GM21737 (cell line): ENCODE measurements around the gene EMILIN3.
"Not testable (repeated sequence)": the region's sequence is repeated elsewhere in the genome, so short reads cannot be mapped to it uniquely, and the experiment has no call there.

Experiments used
- ATAC-seq: cut with Tn5 transposase; IDR thresholded peaks from one replicate; pipeline ENCODE4 v1.9.1; 2021; ENCODE audit warnings: mild to moderate bottlenecking, moderate library complexity; ENCODE audit not compliant: unreplicated experiment

The EMILIN3 gene

GRCh38 chr20:41329435-41330342 is 36.9 kb downstream of the EMILIN3 start:
- ATAC-seq: peak; percentile 74

GRCh38 chr20:41327178-41327577 is 39.4 kb downstream of the EMILIN3 start:
- no peak for ATAC-seq

DNA sequence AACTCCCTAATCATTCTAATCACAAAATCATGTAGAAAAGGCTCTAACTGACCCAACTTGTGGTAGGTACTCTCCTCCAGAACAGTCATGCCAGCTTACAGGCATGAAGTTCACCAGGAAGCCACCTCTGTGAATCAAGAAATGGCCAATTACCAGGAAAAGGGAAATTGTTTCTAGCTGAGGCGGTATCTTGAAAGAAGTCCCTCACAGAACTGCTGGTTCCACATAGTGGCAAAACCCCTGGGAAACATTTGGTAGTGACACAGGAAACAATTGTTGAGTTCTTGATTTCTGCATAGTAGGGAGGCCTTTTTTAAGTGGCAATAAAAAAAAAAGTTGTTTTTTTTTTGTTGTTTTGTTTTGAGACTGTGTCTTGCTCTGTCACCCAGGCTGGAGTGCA is 45.6 kb downstream of the EMILIN3 start:
- no peak for ATAC-seq

DNA sequence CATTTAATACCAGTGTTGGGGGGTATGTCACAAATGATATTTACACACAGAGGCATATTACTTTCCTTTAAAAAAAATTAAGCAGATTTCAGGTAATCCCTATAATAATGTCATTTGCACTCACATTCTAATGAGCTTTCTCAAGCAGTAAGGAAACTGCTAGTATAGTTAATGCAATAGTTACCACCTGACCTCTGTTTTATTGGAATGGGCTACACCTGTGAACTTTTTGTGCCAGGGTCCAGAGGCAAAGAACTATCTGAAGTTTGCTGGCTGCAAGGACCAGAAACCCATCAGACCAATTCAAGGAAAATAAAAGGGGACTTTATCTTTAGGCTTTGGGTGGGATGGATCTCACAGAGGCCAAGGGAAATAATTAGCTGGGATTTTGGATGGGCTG is 46.2 kb downstream of the EMILIN3 start:
- ATAC-seq: no peak

DNA sequence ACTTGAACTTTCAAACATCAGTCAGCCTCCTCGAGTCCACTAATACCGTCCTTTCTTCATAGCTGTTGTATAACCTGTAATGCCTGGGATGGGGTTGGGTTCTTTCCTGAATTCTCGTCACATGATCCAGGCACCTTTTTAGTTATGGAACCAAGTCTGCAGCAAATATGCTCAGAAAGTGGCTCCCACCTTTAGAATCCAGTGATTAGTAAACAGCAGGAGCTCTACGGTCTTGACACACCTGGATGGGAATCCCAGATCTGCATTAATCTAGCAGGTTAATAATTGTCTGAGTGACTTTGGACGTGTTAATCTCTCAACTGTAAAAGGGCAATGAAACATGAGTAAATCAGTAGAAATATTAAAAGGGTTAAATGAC is 48.4 kb downstream of the EMILIN3 start:
- ATAC-seq: no peak

- ATAC-seq: peak; percentile 93
Observed at GRCh38 chr20:41317546-41318270, 48.9 kb downstream of the EMILIN3 start, which contains the start of gene ZHX3. Gene ZHX3 (minus strand): TSS chr20:41317731. CDS start chr20:41204916, 112,815 bp downstream.

DNA sequence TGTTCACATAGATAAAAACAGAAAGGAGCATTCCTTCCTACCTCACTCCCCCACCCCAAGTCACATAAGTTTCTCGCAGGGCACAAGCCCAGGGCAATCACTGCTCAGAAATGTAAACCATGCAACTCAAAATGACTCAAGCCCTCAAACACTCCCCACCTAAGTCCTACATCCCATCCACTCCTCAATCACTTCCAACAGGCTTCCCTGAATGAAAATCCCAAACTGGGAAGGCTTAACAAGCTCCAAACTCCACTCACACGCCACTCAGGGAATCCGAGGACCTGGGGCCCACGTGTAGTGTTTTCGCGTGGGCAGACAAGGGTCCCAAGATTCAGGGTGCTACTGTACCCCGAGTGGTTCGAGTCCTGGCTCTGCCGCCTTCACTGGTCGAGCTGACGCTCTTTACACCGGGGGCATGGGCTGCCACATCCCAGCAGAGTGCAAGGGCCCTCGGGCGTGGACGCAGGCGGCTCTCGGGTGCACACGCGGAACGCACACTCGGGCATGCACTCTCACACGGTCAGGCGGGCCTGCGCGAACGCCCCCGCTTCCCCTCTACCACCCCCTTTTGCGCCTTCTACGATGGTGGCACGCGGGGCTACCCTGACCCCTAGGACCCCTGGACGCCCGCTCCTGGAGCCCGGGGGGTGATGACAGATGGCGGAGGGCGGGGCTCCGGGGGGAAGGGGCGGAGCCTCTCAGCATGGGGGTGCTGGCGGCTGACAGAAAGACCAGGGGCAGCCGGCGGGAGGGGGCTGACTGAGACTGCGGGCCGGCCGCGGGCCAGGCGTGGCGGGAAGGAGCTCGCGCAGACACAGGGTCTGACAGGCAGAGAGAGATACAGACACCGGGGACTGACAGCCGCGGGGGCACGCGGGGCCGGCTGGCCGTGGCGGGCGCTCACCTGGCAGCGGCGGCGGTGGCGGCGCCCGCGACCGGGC is 49.7 kb downstream of the EMILIN3 start:
- peak; percentile 53 for ATAC-seq

DNA sequence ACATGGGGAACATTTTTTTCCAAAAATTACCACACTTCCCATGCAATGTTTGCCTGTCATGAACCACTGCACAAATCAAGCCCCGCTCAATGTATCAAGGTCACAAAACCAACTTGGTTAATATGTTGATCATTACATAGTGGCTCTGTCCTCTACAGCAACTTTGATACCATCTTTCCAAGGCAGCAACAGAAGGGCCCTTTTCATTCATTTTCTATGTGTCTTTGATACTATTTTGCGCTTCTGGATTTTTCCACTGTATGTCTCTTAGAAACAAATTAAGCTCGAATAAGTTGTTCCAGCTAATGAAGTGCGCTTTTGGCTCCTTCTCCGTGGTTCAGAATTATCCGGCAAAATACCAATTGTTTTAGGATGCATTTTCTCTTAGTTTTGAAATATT is 50.6 kb downstream of the EMILIN3 start:
- ATAC-seq: no peak

DNA sequence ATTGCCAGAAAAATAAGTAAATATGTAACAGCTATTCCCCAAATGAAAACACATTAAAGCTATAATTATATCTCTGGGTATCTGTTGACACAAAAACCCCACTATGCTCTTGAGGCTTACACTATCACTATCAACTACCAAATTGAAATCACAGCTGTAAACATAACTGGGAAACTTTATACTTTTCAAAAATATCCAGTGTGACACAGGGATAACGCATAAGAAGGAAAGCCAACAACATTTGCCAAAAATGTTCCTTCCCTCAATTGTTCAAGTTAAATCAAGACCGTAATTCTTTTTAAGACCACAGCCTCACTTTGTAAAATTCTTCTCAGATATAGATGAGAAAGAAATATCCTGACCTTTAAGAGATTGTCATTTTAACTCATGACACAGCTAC is 52.2 kb downstream of the EMILIN3 start:
- ATAC-seq: no peak

- not testable (repeated sequence) for ATAC-seq
Observed at GRCh38 chr20:41312009-41312408, 54.6 kb downstream of the EMILIN3 start.
